Activated gamma-delta T cell (primary cell): ENCODE results near the gene LAMA5.

ENCODE experiments used
- DNase-seq: peaks from one replicate; lab custom pipeline; 2025; lab: John Stamatoyannopoulos, UW

Gene LAMA5

DNA sequence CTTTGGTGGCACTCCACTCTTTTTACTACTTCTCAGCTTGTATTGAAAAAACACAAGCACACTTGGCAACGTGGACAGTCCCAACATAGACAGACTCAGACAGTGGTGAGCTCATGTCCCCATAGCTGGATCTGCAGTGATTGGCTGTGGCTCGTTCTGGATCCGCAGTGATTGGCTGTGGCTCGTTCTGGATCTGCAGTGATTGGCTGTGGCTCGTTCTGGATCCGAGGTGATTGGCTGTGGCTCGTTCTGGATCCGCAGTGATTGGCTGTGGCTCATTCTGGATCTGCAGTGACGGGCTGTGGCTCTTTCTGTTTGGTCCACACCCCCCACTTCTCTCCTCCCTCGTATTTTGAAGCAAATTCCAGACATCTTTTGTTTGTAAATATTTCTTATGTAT is 100.8 kb downstream of the LAMA5 start:
- no peak for DNase-seq

DNA sequence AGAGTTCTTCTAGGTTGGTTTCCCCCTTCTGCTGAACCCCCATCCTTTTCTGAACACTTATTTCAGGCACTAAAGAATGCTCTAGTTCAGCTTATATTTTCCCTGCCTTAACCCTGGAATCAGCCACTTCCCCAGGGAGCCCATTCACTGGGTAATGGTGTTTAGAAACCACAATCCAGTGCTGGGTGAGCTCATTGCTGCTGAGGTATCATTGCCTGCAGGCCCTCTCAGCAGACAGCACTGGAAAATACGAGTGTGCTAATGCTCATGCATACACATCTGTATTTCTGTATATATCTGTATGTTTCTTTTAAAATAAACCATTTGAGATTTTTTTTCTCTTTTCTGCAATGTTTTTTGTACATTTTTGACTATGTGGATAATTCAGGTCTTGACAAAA is 101.7 kb downstream of the LAMA5 start:
- no peak for DNase-seq

DNA sequence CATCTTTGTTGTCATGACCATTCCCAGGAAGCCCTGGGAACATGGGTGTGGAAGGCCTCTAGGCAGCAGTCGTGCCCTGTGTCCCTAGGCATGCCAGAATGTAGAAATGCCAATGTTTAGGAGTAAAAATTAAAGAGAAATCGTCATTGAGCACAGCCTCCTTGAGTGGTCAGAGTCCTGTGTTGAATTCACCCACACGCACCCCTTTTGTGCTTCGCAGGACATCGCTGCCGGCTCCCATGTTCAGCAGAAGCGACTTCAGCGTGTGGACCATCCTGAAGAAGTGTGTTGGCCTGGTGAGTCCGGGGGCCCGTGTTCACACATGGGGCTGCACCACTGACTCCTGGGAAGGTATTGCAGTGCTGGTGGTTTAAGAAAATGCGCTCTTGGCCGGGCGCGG is 103.7 kb downstream of the LAMA5 start:
- DNase-seq: no peak

DNA sequence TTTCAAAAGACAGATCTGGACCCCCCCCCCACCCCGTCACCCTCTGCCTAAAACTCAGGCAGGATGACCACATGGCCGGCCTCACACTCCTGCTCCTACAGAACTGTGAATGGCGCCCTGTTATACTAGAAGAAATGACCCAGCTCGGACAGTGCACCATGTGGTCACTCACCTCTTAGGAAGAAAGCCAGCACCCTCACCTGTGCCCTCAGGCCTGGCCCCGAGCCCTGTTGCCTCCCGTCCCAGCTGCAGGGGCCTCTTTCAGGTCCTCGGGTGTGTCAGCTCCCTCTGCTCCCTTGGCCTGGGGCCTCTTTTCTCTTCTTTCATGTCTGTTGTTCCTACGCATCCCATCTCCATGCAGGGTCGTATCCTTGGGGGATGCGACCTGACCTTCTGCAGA is 105.0 kb downstream of the LAMA5 start:
- DNase-seq: no peak

DNA sequence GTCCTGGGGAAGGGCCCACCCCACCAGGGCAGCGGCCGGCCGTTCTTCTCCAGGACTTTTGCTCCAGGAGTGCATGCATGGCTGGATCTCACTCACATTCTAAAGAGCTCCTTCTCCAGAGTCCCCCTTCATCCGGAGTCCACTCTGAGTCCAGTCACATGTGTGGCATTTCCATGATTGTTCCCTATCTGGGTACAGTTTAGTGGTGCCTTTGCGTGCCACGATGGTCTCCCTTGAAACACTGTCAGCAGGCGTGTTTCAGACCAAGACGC is 107.9 kb downstream of the LAMA5 start:
- no peak for DNase-seq
